Renal cortex interstitium (tissue), 15 donors: ENCODE results near the gene RSU1. TPM values are rescaled to one million over a fixed set of nuclear protein-coding genes. Genes with fewer than 3 reads are reported as not detected.

Experiments
- DNase-seq, 11 donors: peaks; one replicate each; pipeline ENCODE4 v3.0.0-alpha.2; 2013; ENCODE audit warnings: low read depth in 9 of 11, low spot score in 4 of 11; ENCODE audit errors: extremely low read depth in 1 of 11
- long read RNA-seq, 16 experiments: transcript quantifications; one replicate each; lab custom pipeline, GENCODE V29; 2026
- polyA plus RNA-seq, 3 donors: library from polyadenylated mRNA; unstranded; fragments of 120-200 nt; gene quantifications; one replicate each; pipeline ENCODE4 v1.2.1, GENCODE V29; 2013; ENCODE audit not compliant: insufficient read length in 3 of 3

RSU1 gene
- polyA plus RNA-seq, result 10 to 100 TPM; 66.5 to 71.2 (median 68.3) TPM
- long read RNA-seq, donor 1, transcript RSU1-201 (9 exons, 3,834 nt), result major isoform, 5 of 22 reads
- long read RNA-seq, donor 1, partial matches to known transcripts, result 11 of 22 reads
- long read RNA-seq, donor 1, other reads (novel, unspliced or antisense), result 0 of 22 reads
- long read RNA-seq, donor 2, transcript RSU1-201 (9 exons, 3,834 nt), result major isoform, 11 of 24 reads
- long read RNA-seq, donor 2, transcript RSU1-205 (8 exons, 3,639 nt), result minor isoform, 5 of 24 reads
- long read RNA-seq, donor 2, transcript RSU1-203 (8 exons, 3,919 nt), result minor isoform, 8 of 24 reads
- long read RNA-seq, donor 2, partial matches to known transcripts, result 0 of 24 reads
- long read RNA-seq, donor 2, other reads (novel, unspliced or antisense), result 0 of 24 reads
- long read RNA-seq, donor 3, transcript RSU1-201 (9 exons, 3,834 nt), result major isoform, 28 of 51 reads
- long read RNA-seq, donor 3, transcript RSU1-205 (8 exons, 3,639 nt), result minor isoform, 10 of 51 reads
- long read RNA-seq, donor 3, transcript RSU1-203 (8 exons, 3,919 nt), result minor isoform, 8 of 51 reads
- long read RNA-seq, donor 3, partial matches to known transcripts, result 5 of 51 reads
- long read RNA-seq, donor 3, other reads (novel, unspliced or antisense), result 0 of 51 reads
- long read RNA-seq, donor 4, transcript RSU1-201 (9 exons, 3,834 nt), result major isoform, 16 of 23 reads
- long read RNA-seq, donor 4, partial matches to known transcripts, result 0 of 23 reads
- long read RNA-seq, donor 4, other reads (novel, unspliced or antisense), result 0 of 23 reads
- long read RNA-seq, donor 5, result 0 reads
- long read RNA-seq, donor 6, transcript RSU1-201 (9 exons, 3,834 nt), result major isoform, 10 of 18 reads
- long read RNA-seq, donor 6, partial matches to known transcripts, result 0 of 18 reads
- long read RNA-seq, donor 6, other reads (novel, unspliced or antisense), result 0 of 18 reads
- long read RNA-seq, donor 7, transcript RSU1-201 (9 exons, 3,834 nt), result minor isoform, 7 of 35 reads
- long read RNA-seq, donor 7, transcript RSU1-205 (8 exons, 3,639 nt), result minor isoform, 10 of 35 reads
- long read RNA-seq, donor 7, transcript RSU1-203 (8 exons, 3,919 nt), result major isoform, 11 of 35 reads
- long read RNA-seq, donor 7, partial matches to known transcripts, result 7 of 35 reads
- long read RNA-seq, donor 7, other reads (novel, unspliced or antisense), result 0 of 35 reads
- long read RNA-seq, donor 8, transcript RSU1-203 (8 exons, 3,919 nt), result minor isoform, 7 of 46 reads
- long read RNA-seq, donor 8, transcript RSU1-205 (8 exons, 3,639 nt), result minor isoform, 10 of 46 reads
- long read RNA-seq, donor 8, transcript RSU1-201 (9 exons, 3,834 nt), result major isoform, 29 of 46 reads
- long read RNA-seq, donor 8, partial matches to known transcripts, result 0 of 46 reads
- long read RNA-seq, donor 8, other reads (novel, unspliced or antisense), result 0 of 46 reads
- long read RNA-seq, donor 9, transcript RSU1-201 (9 exons, 3,834 nt), result major isoform, 21 of 25 reads
- long read RNA-seq, donor 9, partial matches to known transcripts, result 0 of 25 reads
- long read RNA-seq, donor 9, other reads (novel, unspliced or antisense), result 0 of 25 reads
- long read RNA-seq, donor 10, transcript RSU1-203 (8 exons, 3,919 nt), result minor isoform, 8 of 38 reads
- long read RNA-seq, donor 10, transcript RSU1-205 (8 exons, 3,639 nt), result minor isoform, 6 of 38 reads
- long read RNA-seq, donor 10, transcript RSU1-201 (9 exons, 3,834 nt), result major isoform, 19 of 38 reads
- long read RNA-seq, donor 10, partial matches to known transcripts, result 5 of 38 reads
- long read RNA-seq, donor 10, other reads (novel, unspliced or antisense), result 0 of 38 reads
- long read RNA-seq, donor 11, transcript RSU1-201 (9 exons, 3,834 nt), result major isoform, 21 of 28 reads
- long read RNA-seq, donor 11, partial matches to known transcripts, result 0 of 28 reads
- long read RNA-seq, donor 11, other reads (novel, unspliced or antisense), result 0 of 28 reads
- long read RNA-seq, donor 12, transcript RSU1-201 (9 exons, 3,834 nt), result major isoform, 7 of 10 reads
- long read RNA-seq, donor 12, partial matches to known transcripts, result 0 of 10 reads
- long read RNA-seq, donor 12, other reads (novel, unspliced or antisense), result 0 of 10 reads
- long read RNA-seq, donor 13, result 0 reads
- long read RNA-seq, donor 14, transcript RSU1-201 (9 exons, 3,834 nt), result major isoform, 14 of 27 reads
- long read RNA-seq, donor 14, partial matches to known transcripts, result 5 of 27 reads
- long read RNA-seq, donor 14, other reads (novel, unspliced or antisense), result 0 of 27 reads
- long read RNA-seq, donor 15, transcript RSU1-201 (9 exons, 3,834 nt), result major isoform, 6 of 13 reads
- long read RNA-seq, donor 15, partial matches to known transcripts, result 6 of 13 reads
- long read RNA-seq, donor 15, other reads (novel, unspliced or antisense), result 0 of 13 reads
- long read RNA-seq, donor 16, transcript RSU1-201 (9 exons, 3,834 nt), result major isoform, 36 of 98 reads
- long read RNA-seq, donor 16, transcript RSU1-205 (8 exons, 3,639 nt), result minor isoform, 10 of 98 reads
- long read RNA-seq, donor 16, transcript RSU1-203 (8 exons, 3,919 nt), result minor isoform, 8 of 98 reads
- long read RNA-seq, donor 16, partial matches to known transcripts, result 44 of 98 reads
- long read RNA-seq, donor 16, other reads (novel, unspliced or antisense), result 0 of 98 reads

GRCh38 chr10:16817125-16818019 lies at the start of gene RSU1:
Gene RSU1 (minus strand): TSS chr10:16817424. CDS start chr10:16817081, 343 bp downstream.
- peak; percentile 97 to 100 (median 99) for DNase-seq

DNA sequence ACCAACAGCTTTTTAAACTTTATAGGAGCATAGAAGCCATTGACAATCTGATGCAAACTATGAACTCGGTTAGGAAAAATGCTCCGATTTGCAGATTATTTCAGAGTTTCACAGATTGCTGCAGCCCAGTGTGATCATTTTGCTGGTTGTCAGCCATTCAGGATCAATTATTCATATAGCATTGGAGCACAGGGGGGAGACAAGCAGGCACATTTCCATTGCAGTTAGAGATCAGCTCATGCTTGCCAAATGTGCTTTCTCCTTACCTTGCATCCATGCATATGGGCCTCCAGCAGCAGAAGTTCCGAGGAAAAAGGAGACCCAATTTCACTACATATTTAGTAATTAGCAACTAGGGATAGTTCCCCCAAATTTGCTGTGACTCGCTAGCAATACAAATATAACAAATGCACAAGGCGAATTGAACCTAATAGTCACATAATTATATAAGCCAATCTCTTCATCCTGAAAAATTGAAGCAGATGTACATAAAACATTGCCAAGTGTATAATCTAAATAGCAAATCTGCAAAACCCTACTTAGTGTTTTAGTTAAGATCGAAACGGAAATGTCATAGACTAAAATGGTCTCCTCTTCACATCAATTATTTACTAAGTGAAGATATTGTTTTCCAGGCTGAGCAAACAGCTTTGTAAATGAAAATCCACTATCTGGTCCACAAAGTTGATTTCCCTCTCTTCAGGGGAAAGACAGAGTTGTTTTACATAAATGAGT lies 49.5 kb upstream of the RSU1 start:
- DNase-seq, result no peak

DNA sequence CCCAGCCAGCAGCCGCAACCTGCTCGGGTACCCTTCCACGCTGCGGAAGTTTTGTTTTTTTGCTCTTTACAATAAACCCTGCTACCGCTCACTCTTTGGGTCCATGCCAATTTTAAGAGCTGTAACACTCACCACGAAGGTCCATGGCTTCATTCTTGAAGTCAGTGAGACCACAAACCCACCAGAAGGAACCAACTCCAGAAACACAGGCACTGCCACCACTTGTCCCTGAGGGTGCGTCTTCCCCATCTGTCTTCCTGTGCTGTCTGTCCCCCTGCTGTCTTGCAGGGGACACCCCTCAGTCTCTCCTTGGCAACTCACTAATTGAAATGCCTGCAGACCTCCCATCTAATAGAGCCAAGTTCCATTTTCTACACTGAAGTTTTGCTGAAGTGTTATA lies 48.5 kb upstream of the RSU1 start:
- DNase-seq, result no peak

DNA sequence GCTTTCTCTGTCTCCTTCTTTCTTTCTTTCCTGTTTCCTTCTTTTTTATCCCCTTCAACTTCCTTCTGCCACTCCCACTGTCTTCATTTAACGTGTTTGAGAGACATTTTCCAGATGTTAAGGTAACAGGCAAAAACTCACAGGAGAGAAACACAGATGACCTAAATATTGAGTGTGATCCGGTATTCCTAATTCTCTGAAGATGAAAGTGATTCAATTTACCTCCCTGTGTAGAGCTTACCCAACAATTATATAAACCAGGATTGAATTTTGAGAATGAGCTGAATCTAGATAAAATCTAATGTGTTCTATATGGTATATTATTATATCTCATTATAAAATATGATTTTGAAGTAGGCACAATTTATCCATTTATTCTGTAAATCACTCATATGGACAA lies 46.5 kb upstream of the RSU1 start:
- DNase-seq, result no peak

DNA sequence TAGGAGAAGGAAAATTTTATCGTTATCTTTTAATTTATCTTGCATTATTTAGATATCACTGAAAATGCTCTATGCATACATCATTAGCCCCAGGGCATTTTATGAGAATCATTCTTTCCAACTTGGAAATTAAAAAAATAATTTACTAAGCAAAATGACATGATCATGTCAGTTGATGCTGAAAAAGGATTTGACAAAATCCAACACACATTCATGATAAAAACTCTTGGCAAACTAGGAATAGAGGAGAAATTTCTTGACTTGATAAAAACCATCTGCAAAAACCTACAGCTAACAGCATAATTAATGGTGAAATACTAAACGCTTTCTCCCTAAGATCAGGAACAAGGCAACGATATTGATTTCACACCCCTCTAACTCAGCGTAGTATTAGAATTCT lies 40.2 kb upstream of the RSU1 start:
- no peak for DNase-seq

GRCh38 chr10:16856567-16856966 lies 39.3 kb upstream of the RSU1 start:
- no peak for DNase-seq

- no peak for DNase-seq
Measured at GRCh38 chr10:16856092-16856491, 38.9 kb upstream of the RSU1 start.

GRCh38 chr10:16854623-16855022 lies 37.4 kb upstream of the RSU1 start:
- no peak for DNase-seq

DNA sequence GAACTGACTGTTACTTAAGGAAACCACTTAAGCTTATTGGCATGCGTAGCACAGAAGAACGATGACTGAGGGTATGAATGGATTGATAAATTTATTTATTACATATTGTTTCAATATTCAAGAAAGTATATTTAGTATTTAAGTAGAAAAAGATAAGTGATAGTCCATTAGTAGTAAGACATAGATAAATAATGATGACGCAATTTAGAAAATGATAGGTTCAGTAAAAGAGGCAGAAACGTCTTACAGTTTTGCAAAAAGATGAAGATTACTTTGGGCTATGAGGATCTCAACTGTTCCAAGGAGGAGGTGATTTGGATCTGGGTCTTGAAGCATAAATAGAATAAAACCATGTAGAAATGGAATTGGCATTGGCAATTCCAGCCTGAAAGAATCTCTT lies 36.6 kb upstream of the RSU1 start:
- no peak for DNase-seq

DNA sequence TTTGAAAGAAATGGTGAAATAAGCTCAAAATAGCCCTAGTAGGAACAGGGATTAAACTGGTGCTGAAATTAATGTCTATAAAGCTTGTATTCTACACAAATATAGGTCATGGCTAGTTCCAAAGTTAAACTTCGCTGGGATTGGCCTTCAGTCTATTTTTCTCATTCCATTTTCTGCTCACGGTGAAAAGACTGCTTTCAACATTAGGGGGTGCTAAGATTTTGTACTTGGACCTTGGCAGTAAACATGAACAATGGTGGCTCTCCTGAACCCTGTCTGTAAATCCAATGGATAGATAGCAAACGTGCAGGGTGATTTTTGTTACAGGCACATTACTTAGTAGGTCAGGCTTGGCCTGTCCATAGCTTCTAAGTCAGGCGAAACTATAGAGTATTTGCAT lies 36.0 kb upstream of the RSU1 start:
- DNase-seq, result peak in 2 of 11 donors; percentile 21 to 23

- no peak for DNase-seq
Measured at GRCh38 chr10:16852624-16853023, 35.4 kb upstream of the RSU1 start.

DNA sequence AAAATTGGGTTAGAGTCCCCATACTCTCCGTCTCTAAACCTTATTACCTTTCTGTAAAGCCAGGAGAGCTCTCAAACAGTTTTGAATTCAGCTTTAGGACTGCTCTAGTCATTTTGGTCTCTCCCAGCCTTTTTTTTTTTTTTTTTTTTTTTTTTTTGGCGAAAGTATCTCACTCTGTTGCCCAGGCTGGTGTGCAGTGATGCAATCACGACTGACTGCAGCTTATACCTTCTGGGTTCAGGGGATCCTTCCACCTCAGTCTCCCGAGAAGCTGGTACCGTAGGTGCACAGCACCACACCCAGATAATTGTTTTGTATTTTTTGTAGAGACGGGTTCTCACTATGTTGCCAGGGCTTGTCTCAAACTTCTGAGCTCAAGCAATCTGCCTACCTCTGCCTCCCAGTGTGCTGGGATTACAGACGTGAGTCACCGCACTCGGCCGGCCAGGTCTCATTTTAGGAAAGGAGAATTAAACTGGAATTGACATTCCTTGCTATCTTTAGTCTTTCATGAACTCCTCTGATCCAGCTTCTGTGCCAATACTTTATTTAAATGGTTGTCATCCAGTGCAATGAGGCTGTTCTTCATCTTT lies 31.4 kb upstream of the RSU1 start:
- DNase-seq, result no peak

GRCh38 chr10:16847644-16848043 lies 30.4 kb upstream of the RSU1 start:
- DNase-seq, result no peak

DNA sequence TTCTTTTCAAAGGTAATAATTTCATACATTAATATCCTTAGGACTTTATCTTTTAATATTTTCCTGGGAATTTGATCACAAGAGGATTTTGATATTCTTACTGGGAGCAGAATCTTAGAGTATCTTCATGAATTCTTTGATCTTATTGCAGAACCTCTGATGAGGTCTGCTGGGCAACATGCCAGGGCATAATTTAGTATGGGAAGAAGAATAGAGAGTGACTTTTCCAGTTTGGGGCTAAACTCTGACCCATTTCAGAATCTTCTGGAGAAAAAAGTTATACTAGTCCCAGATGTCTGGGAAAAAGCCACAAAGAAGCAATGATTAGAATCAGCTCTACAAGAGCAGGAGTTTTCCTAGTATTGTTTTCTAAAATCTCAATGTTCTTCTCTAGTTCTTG lies 28.0 kb upstream of the RSU1 start:
- DNase-seq, result no peak
